Vagina (tissue), 2 donors: ENCODE measurements around the gene IFT43. TPM values are rescaled to one million over a fixed set of nuclear protein-coding genes. Genes with fewer than 3 reads are reported as not detected.

Experiments
- DNase-seq, 2 donors: peaks; one replicate each; pipeline ENCODE4 v3.0.0-alpha.2; 2017; ENCODE audit errors: extremely low spot score in 2 of 2
- H3K27ac ChIP-seq: fragments of 200-600 bp; sonication (generic); one replicate; pipeline ENCODE4 v1.5.1; 2019
- H3K27me3 ChIP-seq: fragments of 200-600 bp; sonication (generic); one replicate; pipeline ENCODE4 v1.5.1; 2019
- H3K36me3 ChIP-seq, 2 donors: fragments of 200-600 bp; sonication (generic); one replicate each; pipeline ENCODE4 v1.5.1; 2017 to 2019
- H3K4me1 ChIP-seq: fragments of 200-600 bp; sonication (generic); one replicate; pipeline ENCODE4 v1.5.1; 2019
- H3K4me3 ChIP-seq, 2 donors: fragments of 200-600 bp; sonication (generic); 1 replicate in 1 of 2; 2 replicates in 1 of 2; pipeline ENCODE4 v1.5.1; 2016 to 2019
- H3K9me3 ChIP-seq: fragments of 200-600 bp; sonication (generic); one replicate; pipeline ENCODE4 v1.5.1; 2019
- POLR2A ChIP-seq, 2 donors: fragments of 450-650 bp; IDR thresholded peaks; one replicate each; pipeline ENCODE4 v1.6.1; 2017; ENCODE audit warnings: antibody characterized with exemption in 2 of 2, mild to moderate bottlenecking in 2 of 2, moderate library complexity in 2 of 2
- POLR2AphosphoS5 ChIP-seq, 2 donors: sonication (generic); formaldehyde crosslinking; IDR thresholded peaks; one replicate each; pipeline ENCODE4 v1.9.0; 2017; ENCODE audit warnings: antibody characterized with exemption in 2 of 2, mild to moderate bottlenecking in 2 of 2, low read depth in 1 of 2; ENCODE audit not compliant: insufficient read depth in 1 of 2
- intact Hi-C: fragments of 100-400 bp; cut with DNase I; formaldehyde crosslinking; loops from one replicate; pipeline ENCODE4 v1.15.1; 2023
- total RNA-seq: library from RNA; depleted of rRNA; stranded (reverse); fragments of >200 nt; gene quantifications from one replicate; pipeline ENCODE4 v1.2.3, GENCODE V29; 2016
- TF ChIP-seq, protein P1 (sequence below), 3 experiments: fragments of 450-650 bp in 2 of 3; fragments of 200-600 bp in 1 of 3; sonication (generic) in 1 of 3; IDR thresholded peaks; one replicate each; pipeline ENCODE4 v1.5.1; 2017 to 2019; ENCODE audit warnings: antibody characterized with exemption in 3 of 3, mild to moderate bottlenecking in 2 of 3, moderate library complexity in 2 of 3

IFT43 gene
- total RNA-seq, 1 donor from 2014 or later, result 47.4 TPM

DNA sequence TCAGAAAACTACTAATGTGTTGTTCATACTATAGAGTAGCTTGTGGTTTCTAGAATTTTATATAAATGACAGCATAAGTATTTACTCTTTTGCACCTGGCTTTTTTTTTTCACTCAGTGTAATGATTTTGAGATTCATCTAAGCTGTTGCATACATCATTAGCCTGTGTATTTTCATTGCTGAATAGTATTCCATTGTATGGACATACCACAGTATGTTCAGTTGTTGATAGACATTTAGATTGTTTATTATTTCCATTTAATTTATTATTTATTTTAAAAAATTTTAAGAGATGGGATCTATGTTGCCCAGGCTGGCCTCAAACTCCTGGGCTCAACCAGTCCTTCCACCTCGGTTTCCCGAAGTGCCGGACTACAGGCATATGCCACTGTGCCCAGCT is 80.0 kb downstream of the IFT43 start:
- no peak for DNase-seq
- no peak overlapping the region for H3K4me3 ChIP-seq
- intact Hi-C loops, result no loop called here
- H3K4me1 ChIP-seq, result no peaks in the 10 kb centered on the region
- no peak overlapping the region for H3K27ac ChIP-seq
- H3K9me3 ChIP-seq, result no peaks in the 10 kb centered on the region
- TF ChIP-seq POLR2A (IDR thresholded peaks at IDR 0.05), result no peak
- TF ChIP-seq POLR2AphosphoS5 (IDR thresholded peaks at IDR 0.05; ENCODE audit: insufficient read depth in 1 of 2, low read depth in 1 of 2), result no peak
- TF ChIP-seq, protein P1, sequence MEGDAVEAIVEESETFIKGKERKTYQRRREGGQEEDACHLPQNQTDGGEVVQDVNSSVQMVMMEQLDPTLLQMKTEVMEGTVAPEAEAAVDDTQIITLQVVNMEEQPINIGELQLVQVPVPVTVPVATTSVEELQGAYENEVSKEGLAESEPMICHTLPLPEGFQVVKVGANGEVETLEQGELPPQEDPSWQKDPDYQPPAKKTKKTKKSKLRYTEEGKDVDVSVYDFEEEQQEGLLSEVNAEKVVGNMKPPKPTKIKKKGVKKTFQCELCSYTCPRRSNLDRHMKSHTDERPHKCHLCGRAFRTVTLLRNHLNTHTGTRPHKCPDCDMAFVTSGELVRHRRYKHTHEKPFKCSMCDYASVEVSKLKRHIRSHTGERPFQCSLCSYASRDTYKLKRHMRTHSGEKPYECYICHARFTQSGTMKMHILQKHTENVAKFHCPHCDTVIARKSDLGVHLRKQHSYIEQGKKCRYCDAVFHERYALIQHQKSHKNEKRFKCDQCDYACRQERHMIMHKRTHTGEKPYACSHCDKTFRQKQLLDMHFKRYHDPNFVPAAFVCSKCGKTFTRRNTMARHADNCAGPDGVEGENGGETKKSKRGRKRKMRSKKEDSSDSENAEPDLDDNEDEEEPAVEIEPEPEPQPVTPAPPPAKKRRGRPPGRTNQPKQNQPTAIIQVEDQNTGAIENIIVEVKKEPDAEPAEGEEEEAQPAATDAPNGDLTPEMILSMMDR (IDR thresholded peaks at IDR 0.05), result no peak
- no peaks in the 10 kb centered on the region for H3K27me3 ChIP-seq
- H3K36me3 ChIP-seq, result no peaks in the 10 kb centered on the region

DNA sequence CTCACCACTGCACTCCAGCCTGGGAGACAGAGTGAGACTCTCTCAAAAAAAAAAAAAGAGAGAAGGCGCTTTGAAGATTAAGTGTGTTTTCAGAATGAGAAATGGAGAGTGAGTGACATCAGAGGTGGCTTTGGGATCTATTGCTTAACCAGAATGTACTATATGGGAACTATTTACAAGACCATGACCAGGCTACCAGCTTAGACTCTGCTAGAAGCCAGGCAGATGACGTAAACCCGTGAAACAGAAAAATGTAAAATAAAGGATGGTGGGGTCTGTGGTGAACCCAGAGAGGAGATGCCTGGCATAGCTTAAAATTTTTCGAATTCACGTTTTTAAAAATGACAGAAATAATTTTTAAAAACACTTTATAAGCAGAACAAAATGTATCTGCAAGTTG is 82.0 kb downstream of the IFT43 start:
- Histone ChIP-seq H3K4me3 (no peak overlapping the region), H3K27me3 (no peaks in the 10 kb centered on the region), H3K36me3 (no peaks in the 10 kb centered on the region), H3K4me1 (no peaks in the 10 kb centered on the region), H3K27ac (no peak overlapping the region), H3K9me3 (no peaks in the 10 kb centered on the region)
- intact Hi-C loops, result no loop called here
- DNase-seq, result no peak
- no peak for TF ChIP-seq POLR2AphosphoS5 (IDR thresholded peaks at IDR 0.05; ENCODE audit: insufficient read depth in 1 of 2, low read depth in 1 of 2)

DNA sequence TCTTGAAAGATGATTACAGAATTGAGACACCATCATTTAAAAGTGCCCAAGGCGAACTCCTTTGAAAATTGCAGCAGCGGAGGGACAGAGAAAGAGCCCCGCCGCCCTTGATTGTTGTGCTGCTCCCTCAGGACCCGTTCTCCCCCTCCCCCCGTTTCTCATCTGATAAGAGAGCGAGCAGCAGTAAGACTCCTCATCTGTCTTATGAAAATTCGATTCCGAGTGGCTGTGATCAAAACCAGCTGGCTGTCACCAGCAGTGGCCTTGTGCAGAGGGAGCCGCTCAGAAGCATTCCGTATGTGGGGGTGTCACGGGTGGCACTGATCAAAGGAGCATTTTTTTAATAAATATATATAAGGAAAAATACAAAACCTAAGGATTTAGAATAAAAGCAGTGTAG is 88.2 kb downstream of the IFT43 start:
- no peaks in the 10 kb centered on the region for H3K27me3 ChIP-seq
- no peak overlapping the region for H3K27ac ChIP-seq
- intact Hi-C loops, result no loop called here
- TF ChIP-seq POLR2A (IDR thresholded peaks at IDR 0.05), result no peak
- no peak for TF ChIP-seq POLR2AphosphoS5 (IDR thresholded peaks at IDR 0.05; ENCODE audit: insufficient read depth in 1 of 2, low read depth in 1 of 2)
- H3K4me1 ChIP-seq, result no peaks in the 10 kb centered on the region
- no peak for DNase-seq
- H3K4me3 ChIP-seq, result no peak overlapping the region
- no peaks in the 10 kb centered on the region for H3K36me3 ChIP-seq
- H3K9me3 ChIP-seq, result no peaks in the 10 kb centered on the region

DNA sequence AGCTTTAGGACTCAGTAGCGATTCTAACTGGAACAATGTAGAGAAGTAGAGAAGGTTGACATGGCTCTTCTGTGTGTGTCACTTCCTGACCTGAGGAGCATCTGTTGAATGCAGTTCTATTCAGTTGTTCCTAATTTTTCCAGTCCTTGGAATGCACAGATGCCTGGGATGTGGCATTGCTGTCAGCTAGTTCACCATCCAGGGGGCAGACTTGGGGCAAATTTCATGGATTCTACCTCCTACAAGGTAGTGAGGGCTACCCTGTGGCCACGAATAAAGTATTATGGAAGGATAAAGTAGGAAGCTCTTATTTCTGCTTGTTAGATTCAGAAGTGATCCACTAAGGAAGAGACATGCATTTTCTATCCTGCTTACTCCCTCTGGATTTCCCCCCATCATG is 91.8 kb downstream of the IFT43 start:
- no peaks in the 10 kb centered on the region for H3K4me1 ChIP-seq
- no peaks in the 10 kb centered on the region for H3K9me3 ChIP-seq
- peaks cover 0 to under 1% of the 10 kb centered on the region in 2 donors for H3K36me3 ChIP-seq
- intact Hi-C loops, result no loop called here
- no peak for DNase-seq
- H3K27ac ChIP-seq, result no peak overlapping the region
- H3K27me3 ChIP-seq, result no peaks in the 10 kb centered on the region
- no peak overlapping the region for H3K4me3 ChIP-seq
- TF ChIP-seq POLR2A (IDR thresholded peaks at IDR 0.05), result no peak
- TF ChIP-seq, protein P1 (IDR thresholded peaks at IDR 0.05), result no peak
- TF ChIP-seq POLR2AphosphoS5 (IDR thresholded peaks at IDR 0.05; ENCODE audit: insufficient read depth in 1 of 2, low read depth in 1 of 2), result no peak

DNA sequence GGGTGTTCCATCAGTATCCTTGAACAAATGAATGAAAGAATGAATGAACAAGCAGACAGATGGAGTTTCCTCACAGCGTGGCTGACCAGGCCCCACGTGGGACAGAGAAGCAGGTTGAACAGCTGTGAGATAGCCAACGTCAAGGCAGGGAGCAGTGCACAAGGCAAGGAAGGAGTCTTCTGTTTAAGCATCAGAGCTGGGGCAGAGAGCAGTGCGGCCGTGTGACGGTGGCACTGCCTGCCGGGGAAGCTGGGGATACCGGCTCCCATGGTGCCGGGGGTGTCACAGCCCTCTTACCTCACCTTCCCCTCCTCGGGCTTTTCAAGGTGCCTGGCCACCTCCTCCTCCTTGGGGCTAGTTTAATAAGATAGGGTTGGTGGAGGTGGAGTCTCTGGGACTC is 92.9 kb downstream of the IFT43 start:
- Histone ChIP-seq H3K4me1 (no peaks in the 10 kb centered on the region), H3K9me3 (no peaks in the 10 kb centered on the region), H3K36me3 (peaks cover 0 to 12% of the 10 kb centered on the region in 2 donors), H3K4me3 (no peak overlapping the region), H3K27ac (no peak overlapping the region), H3K27me3 (no peaks in the 10 kb centered on the region)
- intact Hi-C loops, result no loop called here
- TF ChIP-seq POLR2AphosphoS5 (IDR thresholded peaks at IDR 0.05; ENCODE audit: insufficient read depth in 1 of 2, low read depth in 1 of 2), result no peak
- no peak for TF ChIP-seq POLR2A (IDR thresholded peaks at IDR 0.05)
- TF ChIP-seq, protein P1 (IDR thresholded peaks at IDR 0.05), result no peak
- DNase-seq, result no peak

DNA sequence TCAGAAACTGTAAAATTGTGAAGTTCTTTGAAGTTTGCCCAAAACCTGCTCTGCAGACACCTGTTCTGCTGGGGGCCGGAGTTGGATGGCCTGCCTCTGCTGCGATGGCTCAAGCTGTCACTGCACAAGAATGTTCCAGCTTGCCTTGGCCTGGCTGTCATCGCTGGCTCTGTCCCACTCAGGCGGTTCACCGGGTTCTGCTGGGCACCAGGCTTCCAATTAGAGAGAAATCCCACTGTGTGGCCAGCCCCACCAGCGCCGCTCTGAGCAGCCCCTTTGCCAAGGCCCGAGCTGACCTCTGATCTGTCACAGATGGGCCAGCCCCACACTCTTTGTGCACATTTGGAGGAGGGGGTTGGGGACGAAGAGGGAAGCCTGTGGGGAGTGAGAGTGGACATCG is 94.5 kb downstream of the IFT43 start:
- no peak for TF ChIP-seq POLR2AphosphoS5 (IDR thresholded peaks at IDR 0.05; ENCODE audit: insufficient read depth in 1 of 2, low read depth in 1 of 2)
- TF ChIP-seq, protein P1 (IDR thresholded peaks at IDR 0.05), result no peak
- TF ChIP-seq POLR2A (IDR thresholded peaks at IDR 0.05), result no peak
- DNase-seq, result no peak
- no peaks in the 10 kb centered on the region for H3K27me3 ChIP-seq
- H3K9me3 ChIP-seq, result no peaks in the 10 kb centered on the region
- H3K36me3 ChIP-seq, result peaks cover 0 to 12% of the 10 kb centered on the region in 2 donors
- no peak overlapping the region for H3K27ac ChIP-seq
- intact Hi-C loops, result no loop called here
- no peak overlapping the region for H3K4me3 ChIP-seq
- H3K4me1 ChIP-seq, result no peaks in the 10 kb centered on the region
